Measurements from ENCODE around the gene ADGRD1. TPM values are rescaled to one million over a fixed set of nuclear protein-coding genes. Genes with fewer than 3 reads are reported as not detected.
"Not testable (repeated sequence)": the region's sequence is repeated elsewhere in the genome, so short reads cannot be mapped to it uniquely, and the experiment has no call there.

The ADGRD1 gene
- total RNA-seq, 4 donors from 2014 or later: 28.2 to 52.4 (median 41.8) TPM

DNA sequence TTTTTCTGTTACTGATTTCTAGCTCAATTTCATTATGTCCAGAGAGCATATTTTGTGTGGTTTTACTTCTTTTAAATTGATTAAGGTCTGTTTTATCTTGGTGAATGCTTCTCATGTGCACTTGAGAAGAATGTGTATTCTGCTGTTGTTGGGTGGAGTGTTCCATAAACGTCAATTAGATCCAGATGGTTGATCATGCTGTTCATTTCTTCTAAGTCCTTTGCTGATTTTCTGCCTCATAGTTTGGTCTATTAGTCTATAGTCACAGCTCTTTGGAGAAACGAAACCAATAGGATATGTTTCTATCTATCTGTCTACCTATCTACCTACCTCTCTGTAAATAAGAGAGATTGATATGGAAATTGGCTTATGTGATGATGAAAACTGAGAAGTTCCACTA is 17.1 kb upstream of the ADGRD1 start:
- H3K9me3 ChIP-seq: peaks cover 0 to 4% (median 2%) of the 10 kb centered on the region in 4 donors
- H3K27ac ChIP-seq (replicated peaks in 1 of 4): no peak overlapping the region
- H3K4me3 ChIP-seq: no peak overlapping the region
- TF ChIP-seq POLR2AphosphoS5 (IDR thresholded peaks at IDR 0.05): no peak
- no peak for TF ChIP-seq EP300 (IDR thresholded peaks at IDR 0.05)
- no peak for TF ChIP-seq POLR2A (IDR thresholded peaks at IDR 0.05; ENCODE audit: low read depth)
- TF ChIP-seq, protein P1, sequence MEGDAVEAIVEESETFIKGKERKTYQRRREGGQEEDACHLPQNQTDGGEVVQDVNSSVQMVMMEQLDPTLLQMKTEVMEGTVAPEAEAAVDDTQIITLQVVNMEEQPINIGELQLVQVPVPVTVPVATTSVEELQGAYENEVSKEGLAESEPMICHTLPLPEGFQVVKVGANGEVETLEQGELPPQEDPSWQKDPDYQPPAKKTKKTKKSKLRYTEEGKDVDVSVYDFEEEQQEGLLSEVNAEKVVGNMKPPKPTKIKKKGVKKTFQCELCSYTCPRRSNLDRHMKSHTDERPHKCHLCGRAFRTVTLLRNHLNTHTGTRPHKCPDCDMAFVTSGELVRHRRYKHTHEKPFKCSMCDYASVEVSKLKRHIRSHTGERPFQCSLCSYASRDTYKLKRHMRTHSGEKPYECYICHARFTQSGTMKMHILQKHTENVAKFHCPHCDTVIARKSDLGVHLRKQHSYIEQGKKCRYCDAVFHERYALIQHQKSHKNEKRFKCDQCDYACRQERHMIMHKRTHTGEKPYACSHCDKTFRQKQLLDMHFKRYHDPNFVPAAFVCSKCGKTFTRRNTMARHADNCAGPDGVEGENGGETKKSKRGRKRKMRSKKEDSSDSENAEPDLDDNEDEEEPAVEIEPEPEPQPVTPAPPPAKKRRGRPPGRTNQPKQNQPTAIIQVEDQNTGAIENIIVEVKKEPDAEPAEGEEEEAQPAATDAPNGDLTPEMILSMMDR (IDR thresholded peaks at IDR 0.05): no peak
- H3K4me1 ChIP-seq: no peaks in the 10 kb centered on the region
- 80% methylated on average over 2 of the region's 2 CpGs for WGBS
- DNase-seq (ENCODE audit: extremely low spot score): no peak
- peaks cover 0 to 13% (median 0%) of the 10 kb centered on the region in 4 donors for H3K27me3 ChIP-seq
- intact Hi-C loops (cut with DNase I): no loop called here
- H3K36me3 ChIP-seq: no peaks in the 10 kb centered on the region

DNA sequence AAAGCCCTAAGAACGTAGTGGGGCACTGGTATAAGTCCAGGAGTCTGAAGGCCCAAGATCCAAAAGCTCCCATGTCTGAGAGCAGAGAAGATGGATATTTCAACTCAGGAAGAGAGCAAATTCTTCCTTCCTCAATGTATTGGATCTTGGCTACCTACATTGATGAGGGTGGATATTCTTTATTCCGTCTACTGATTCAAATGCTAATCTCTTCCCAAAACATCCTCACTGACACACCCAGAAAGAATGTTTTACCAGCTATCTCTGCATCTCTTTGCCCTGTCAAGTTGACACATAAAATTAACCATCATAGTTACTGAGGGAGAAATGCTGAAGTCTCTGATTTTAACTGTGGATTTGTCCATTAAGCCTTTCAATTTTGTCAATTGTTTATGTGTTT is 16.6 kb upstream of the ADGRD1 start:
- peaks cover 0 to 11% (median 0%) of the 10 kb centered on the region in 4 donors for H3K27me3 ChIP-seq
- no peaks in the 10 kb centered on the region for H3K36me3 ChIP-seq
- no peaks in the 10 kb centered on the region for H3K4me1 ChIP-seq
- DNase-seq (ENCODE audit: extremely low spot score): no peak
- H3K4me3 ChIP-seq: no peak overlapping the region
- WGBS: 73% methylated on average over 2 of the region's 2 CpGs
- intact Hi-C loops (cut with DNase I): no loop called here
- no peak overlapping the region for H3K27ac ChIP-seq (replicated peaks in 1 of 4)
- TF ChIP-seq POLR2A (IDR thresholded peaks at IDR 0.05; ENCODE audit: low read depth) (no peak), EP300 (IDR thresholded peaks at IDR 0.05) (no peak)
- TF ChIP-seq, protein P1 (IDR thresholded peaks at IDR 0.05): no peak
- H3K9me3 ChIP-seq: peaks cover 0 to 4% (median 2%) of the 10 kb centered on the region in 4 donors

DNA sequence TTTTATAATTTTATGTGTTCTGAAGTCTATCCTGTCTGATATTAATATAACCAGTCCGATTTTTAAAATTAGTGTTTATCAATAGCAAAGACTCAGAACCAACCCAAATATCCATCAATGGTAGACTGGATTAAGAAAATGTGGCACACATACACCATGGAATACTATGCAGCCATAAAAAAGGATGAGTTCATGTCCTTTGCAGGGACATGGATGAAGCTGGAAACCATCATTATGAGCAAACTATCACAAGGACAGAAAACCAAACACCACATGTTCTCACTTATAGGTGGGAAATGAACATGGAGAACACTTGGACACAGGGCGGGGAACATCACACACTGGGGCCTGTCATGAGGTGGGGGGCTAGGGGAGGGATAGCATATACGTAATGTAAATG is 16.2 kb upstream of the ADGRD1 start:
- H3K27ac ChIP-seq (replicated peaks in 1 of 4); intact Hi-C loops (cut with DNase I); H3K9me3 ChIP-seq; H3K36me3 ChIP-seq; H3K4me3 ChIP-seq; H3K4me1 ChIP-seq: not testable (repeated sequence)
- peak; percentile 29 for DNase-seq (ENCODE audit: extremely low spot score)
- 100% methylated on average over 3 of the region's 3 CpGs for WGBS
- peaks cover 0 to 11% (median 0%) of the 10 kb centered on the region in 4 donors for H3K27me3 ChIP-seq

DNA sequence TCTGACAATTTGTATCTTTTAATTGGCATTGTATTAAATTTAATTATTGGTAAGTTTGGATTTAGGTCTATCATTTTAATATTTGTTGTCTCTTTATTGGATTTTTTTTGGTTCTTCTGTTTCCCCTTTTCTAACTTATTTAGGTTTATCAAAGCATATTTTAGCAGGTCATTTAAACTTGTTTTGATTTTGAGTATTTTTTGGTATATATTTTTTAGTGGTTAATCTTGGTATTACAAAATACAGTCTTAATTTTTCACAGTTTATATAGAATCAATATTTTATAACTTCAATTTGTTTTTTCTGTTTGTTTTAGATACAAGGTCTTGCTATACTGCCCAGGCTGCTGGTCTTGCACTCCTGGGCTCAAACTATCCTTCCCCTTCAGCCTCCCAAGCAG is 15.5 kb upstream of the ADGRD1 start:
- H3K4me3 ChIP-seq: no peak overlapping the region
- intact Hi-C loops (cut with DNase I): no loop called here
- H3K4me1 ChIP-seq: no peaks in the 10 kb centered on the region
- no peak for DNase-seq (ENCODE audit: extremely low spot score)
- no peak for TF ChIP-seq POLR2A (IDR thresholded peaks at IDR 0.05; ENCODE audit: low read depth)
- TF ChIP-seq EP300 (IDR thresholded peaks at IDR 0.05): no peak
- TF ChIP-seq, protein P1 (IDR thresholded peaks at IDR 0.05): no peak
- TF ChIP-seq POLR2AphosphoS5 (IDR thresholded peaks at IDR 0.05): no peak
- H3K36me3 ChIP-seq: no peaks in the 10 kb centered on the region
- peaks cover 0 to 4% (median 2%) of the 10 kb centered on the region in 4 donors for H3K9me3 ChIP-seq
- H3K27me3 ChIP-seq: peaks cover 0 to 9% (median 0%) of the 10 kb centered on the region in 4 donors
- H3K27ac ChIP-seq (replicated peaks in 1 of 4): no peak overlapping the region

DNA sequence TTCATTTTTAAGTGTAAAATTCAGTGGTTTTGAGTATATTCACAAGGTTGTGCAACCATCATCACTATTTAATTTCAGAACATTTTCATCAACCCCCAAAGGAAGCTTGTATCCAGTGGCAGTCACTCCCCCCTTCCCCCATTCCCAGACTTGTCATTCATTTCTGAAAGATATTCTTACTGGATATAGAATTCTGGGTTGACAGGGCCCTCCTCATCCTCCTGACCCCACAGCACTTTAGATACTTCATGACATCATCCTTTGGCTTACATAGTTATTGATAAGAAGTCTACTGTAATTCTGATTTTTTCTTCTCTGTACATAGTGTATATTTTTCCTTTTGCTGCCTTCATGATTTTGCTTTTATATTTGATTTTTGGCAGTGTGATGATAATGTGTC is 8.8 kb upstream of the ADGRD1 start:
- peaks cover 5 to 20% (median 16%) of the 10 kb centered on the region in 4 donors for H3K4me1 ChIP-seq
- intact Hi-C loops (cut with DNase I): no loop called here
- H3K4me3 ChIP-seq: no peak overlapping the region
- no peak overlapping the region for H3K27ac ChIP-seq (replicated peaks in 1 of 4)
- DNase-seq (ENCODE audit: extremely low spot score): no peak
- H3K9me3 ChIP-seq: peaks cover 0 to 11% (median 5%) of the 10 kb centered on the region in 4 donors
- H3K36me3 ChIP-seq: no peaks in the 10 kb centered on the region
- H3K27me3 ChIP-seq: no peaks in the 10 kb centered on the region
- TF ChIP-seq, protein P1 (IDR thresholded peaks at IDR 0.05): no peak
- TF ChIP-seq EP300 (IDR thresholded peaks at IDR 0.05): no peak
- no peak for TF ChIP-seq POLR2A (IDR thresholded peaks at IDR 0.05; ENCODE audit: low read depth)
- TF ChIP-seq POLR2AphosphoS5 (IDR thresholded peaks at IDR 0.05): no peak

Measured in esophagus muscularis mucosa (tissue), 4 donors.